ENCODE measurements around the gene MMP11. TPM values are rescaled to one million over a fixed set of nuclear protein-coding genes. Genes with fewer than 3 reads are reported as not detected.

Gene MMP11
- total and polyA plus RNA-seq, 2 of the 13 experiments (the other 11 are each of a cell fraction or from before 2014, with no cell fraction given), result 8.9 to 28.6 TPM

DNA sequence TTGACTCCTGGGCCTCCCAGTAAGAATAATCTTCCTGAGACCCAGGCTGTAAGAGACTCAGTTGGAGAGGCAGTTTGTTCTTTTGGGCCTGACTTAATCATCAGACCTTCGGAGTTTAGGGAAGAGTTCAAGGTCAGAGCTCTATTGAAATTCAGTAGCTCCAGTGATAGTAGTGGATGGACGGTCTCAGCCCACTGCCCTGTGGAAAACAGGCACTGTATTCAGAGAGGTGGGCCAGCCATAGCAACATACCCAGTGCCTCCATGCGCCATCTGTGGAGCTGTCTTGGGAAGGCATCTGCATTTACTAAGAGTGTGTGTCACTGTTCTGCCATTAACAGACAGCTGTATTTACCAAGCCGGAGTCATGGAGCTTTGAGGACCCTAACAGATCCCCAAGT, 17.0 kb downstream of the MMP11 start (continued):
- TF ChIP-seq MEIS1 (CRISPR knock-in tag; IDR thresholded peaks at IDR 0.05; ENCODE audit: borderline replicate concordance), result no peak
- TF ChIP-seq AHR (CRISPR knock-in tag; IDR thresholded peaks at IDR 0.05), result no peak
- TF ChIP-seq SP2 (CRISPR knock-in tag; IDR thresholded peaks at IDR 0.05), result no peak
- no peak for TF ChIP-seq HMGA1 (CRISPR knock-in tag; conservative IDR thresholded peaks at IDR 0.05)
- TF ChIP-seq AKNA (CRISPR knock-in tag; IDR thresholded peaks at IDR 0.05; ENCODE audit: borderline replicate concordance), result no peak
- no peak for TF ChIP-seq ATF7 (IDR thresholded peaks at IDR 0.05)
- no peak for TF ChIP-seq ATF7 (CRISPR knock-in tag; IDR thresholded peaks at IDR 0.05)
- TF ChIP-seq THAP11 (CRISPR knock-in tag; IDR thresholded peaks at IDR 0.05), result no peak; the same call in 1 of the 2 replicates
- no peak for TF ChIP-seq KLF9 (CRISPR knock-in tag; IDR thresholded peaks at IDR 0.05; ENCODE audit: low read depth)
- TF ChIP-seq SOX6 (IDR thresholded peaks at IDR 0.05), result no peak
- peak; percentile 45; the same call in 1 of the 2 replicates for TF ChIP-seq SOX6 (CRISPR knock-in tag; IDR thresholded peaks at IDR 0.05)
- no peak for TF ChIP-seq ZNF629 (CRISPR knock-in tag; conservative IDR thresholded peaks at IDR 0.05)
- TF ChIP-seq RXRA (CRISPR knock-in tag; IDR thresholded peaks at IDR 0.05), result peak; percentile 52; the same call in 1 of the 2 replicates
- no peak for TF ChIP-seq NKX3-1 (CRISPR knock-in tag; IDR thresholded peaks at IDR 0.05)
- TF ChIP-seq, protein P1, sequence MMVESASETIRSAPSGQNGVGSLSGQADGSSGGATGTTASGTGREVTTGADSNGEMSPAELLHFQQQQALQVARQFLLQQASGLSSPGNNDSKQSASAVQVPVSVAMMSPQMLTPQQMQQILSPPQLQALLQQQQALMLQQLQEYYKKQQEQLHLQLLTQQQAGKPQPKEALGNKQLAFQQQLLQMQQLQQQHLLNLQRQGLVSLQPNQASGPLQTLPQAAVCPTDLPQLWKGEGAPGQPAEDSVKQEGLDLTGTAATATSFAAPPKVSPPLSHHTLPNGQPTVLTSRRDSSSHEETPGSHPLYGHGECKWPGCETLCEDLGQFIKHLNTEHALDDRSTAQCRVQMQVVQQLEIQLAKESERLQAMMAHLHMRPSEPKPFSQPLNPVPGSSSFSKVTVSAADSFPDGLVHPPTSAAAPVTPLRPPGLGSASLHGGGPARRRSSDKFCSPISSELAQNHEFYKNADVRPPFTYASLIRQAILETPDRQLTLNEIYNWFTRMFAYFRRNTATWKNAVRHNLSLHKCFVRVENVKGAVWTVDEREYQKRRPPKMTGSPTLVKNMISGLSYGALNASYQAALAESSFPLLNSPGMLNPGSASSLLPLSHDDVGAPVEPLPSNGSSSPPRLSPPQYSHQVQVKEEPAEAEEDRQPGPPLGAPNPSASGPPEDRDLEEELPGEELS (CRISPR knock-in tag; IDR thresholded peaks at IDR 0.05), result 0 out of 2 replicates have a peak, but pooled peaks have one; percentile 15
- TF ChIP-seq PBX2 (CRISPR knock-in tag; IDR thresholded peaks at IDR 0.05), result no peak
- TF ChIP-seq TEAD3 (CRISPR knock-in tag; optimal IDR thresholded peaks at IDR 0.05; ENCODE audit: borderline replicate concordance), result peak; percentile 74
